Adrenal gland (tissue), 5 donors: ENCODE measurements around the gene VWC2L.

ENCODE experiments used
- CTCF ChIP-seq, 6 experiments: fragments of 450-650 bp in 4 of 6; fragments of 200-600 bp in 2 of 6; sonication (generic) in 1 of 6; IDR thresholded peaks; 1 replicate in 5 of 6; 2 replicates in 1 of 6; pipeline versions ENCODE4 v1.5.1 to v1.8.0; 2016 to 2021; ENCODE audit warnings: antibody characterized with exemption in 6 of 6, mild to moderate bottlenecking in 2 of 6, moderate library complexity in 1 of 6
- POLR2A ChIP-seq, 2 donors: fragments of 450-650 bp; IDR thresholded peaks; one replicate each; pipeline ENCODE4 v1.6.1; 2017; ENCODE audit warnings: antibody characterized with exemption in 2 of 2, mild to moderate bottlenecking in 2 of 2, moderate library complexity in 1 of 2
- donor health status: DM: no; HTN: no; CAD: no.

GRCh38 chr2:214389334-214389733 is 21.5 kb upstream of the VWC2L start:
- TF ChIP-seq CTCF (IDR thresholded peaks at IDR 0.05) (no peak), POLR2A (IDR thresholded peaks at IDR 0.05) (no peak)
